PC-3 (cell line): ENCODE results near the gene PACSIN1. TPM values are rescaled to one million over a fixed set of nuclear protein-coding genes. Genes with fewer than 3 reads are reported as not detected.

Experiments used
- ATAC-seq: fragments of 200-7000 bp; cut with Tn5 transposase; 2 replicates; pipeline ENCODE4 v1.9.1; 2020; ENCODE audit warnings: mild to moderate bottlenecking, moderate library complexity
- BruUV-seq: library from RNA; stranded (reverse); fragments of 400-500 nt; replicated peaks from 2 replicates; lab custom pipeline; 2021; lab: Mats Ljungman, UMichigan
- CTCF ChIA-PET: fragments of 300-600 bp; sonication (Branson Sonifier 250); formaldehyde crosslinking; loops from one replicate; lab custom pipeline; 2022; ENCODE audit warnings: antibody characterized with exemption; lab: Charles Lee
- POLR2A ChIA-PET: fragments of 300-600 bp; sonication (Branson Sonifier 250); formaldehyde crosslinking; loops from one replicate; lab custom pipeline; 2022; ENCODE audit warnings: antibody characterized with exemption; ENCODE audit not compliant: unreplicated experiment; lab: Charles Lee
- DNase-seq: peaks from one replicate; pipeline ENCODE4 v3.0.0-alpha.2; 2015
- H2AFZ ChIP-seq: fragments of 300-600 bp; sonication (generic); 2 replicates; pipeline ENCODE4 v1.6.0; 2016; ENCODE audit warnings: antibody characterized with exemption, low read length
- H3F3A ChIP-seq: fragments of 300-600 bp; sonication (generic); one replicate; pipeline ENCODE4 v1.6.0; 2017; ENCODE audit warnings: antibody characterized with exemption, low read length, control low read depth, mild to moderate bottlenecking; ENCODE audit not compliant: unreplicated experiment
- H3K27ac ChIP-seq: fragments of 300-600 bp; sonication (generic); 2 replicates; pipeline ENCODE4 v1.5.1; 2016; ENCODE audit warnings: mild to moderate bottlenecking, low read length
- H3K27me3 ChIP-seq: fragments of 300-600 bp; sonication (generic); 2 replicates; pipeline ENCODE4 v1.6.1; 2016; ENCODE audit warnings: low read length, mixed read lengths
- H3K36me3 ChIP-seq: fragments of 300-600 bp; sonication (generic); 2 replicates; pipeline ENCODE4 v1.6.1; 2016; ENCODE audit warnings: low read depth, mixed run types, low read length, mixed read lengths
- H3K4me1 ChIP-seq: fragments of 300-600 bp; sonication (generic); 2 replicates; pipeline ENCODE4 v1.5.1; 2016; ENCODE audit warnings: low read length; ENCODE audit not compliant: insufficient read depth
- H3K4me2 ChIP-seq: fragments of 300-600 bp; sonication (generic); 2 replicates; pipeline ENCODE4 v1.6.0; 2016; ENCODE audit warnings: low read length
- H3K4me3 ChIP-seq: fragments of 300-600 bp; sonication (generic); 2 replicates; pipeline ENCODE4 v1.5.1; 2016; ENCODE audit warnings: mild to moderate bottlenecking, low read length, mixed read lengths
- H3K79me2 ChIP-seq: fragments of 300-600 bp; sonication (generic); 2 replicates; pipeline ENCODE4 v1.6.1; 2017; ENCODE audit warnings: low read length, mixed read lengths
- H3K9ac ChIP-seq: fragments of 300-600 bp; sonication (generic); 2 replicates; pipeline ENCODE4 v1.6.0; 2016; ENCODE audit warnings: mild to moderate bottlenecking, low read length
- H3K9me2 ChIP-seq: fragments of 300-600 bp; sonication (generic); replicated peaks from 2 replicates; pipeline ENCODE4 v1.6.1; 2016; ENCODE audit warnings: mixed run types, low read length, mixed read lengths
- H3K9me3 ChIP-seq: fragments of 300-600 bp; sonication (generic); 2 replicates; pipeline ENCODE4 v1.6.1; 2016; ENCODE audit warnings: low read length, mixed read lengths
- H4K20me1 ChIP-seq: fragments of 300-600 bp; sonication (generic); 2 replicates; pipeline ENCODE4 v1.6.1; 2016; ENCODE audit warnings: low read length, mixed read lengths
- EZH2 ChIP-seq: fragments of 300-600 bp; sonication (generic); IDR thresholded peaks from one replicate; pipeline ENCODE4 v1.6.1; 2017; ENCODE audit warnings: antibody characterized with exemption, mild to moderate bottlenecking, low read length; ENCODE audit not compliant: unreplicated experiment
- EZH2phosphoT487 ChIP-seq: fragments of 300-600 bp; sonication (generic); IDR thresholded peaks from 2 replicates; pipeline ENCODE4 v1.6.1; 2018; ENCODE audit warnings: mild to moderate bottlenecking, antibody characterized with exemption, low read length, borderline replicate concordance
- intact Hi-C: fragments of 100-400 bp; cut with micrococcal nuclease; formaldehyde crosslinking; loops from 2 replicates; pipeline ENCODE4 v1.9.0; 2023
- total RNA-seq: library from RNA; depleted of rRNA; stranded (reverse); fragments of >200 nt; gene quantifications from 2 replicates; pipeline ENCODE4 v1.2.3, GENCODE V29; 2014
- TF ChIP-seq, protein P1 (sequence below): fragments of 300-600 bp; sonication (generic); conservative IDR thresholded peaks from 2 replicates; pipeline ENCODE4 v1.5.1; 2017; ENCODE audit warnings: antibody characterized with exemption, low read depth, mild to moderate bottlenecking, low read length

Gene PACSIN1
- total RNA-seq, 1 experiment from 2014 or later = 2.3 TPM

DNA sequence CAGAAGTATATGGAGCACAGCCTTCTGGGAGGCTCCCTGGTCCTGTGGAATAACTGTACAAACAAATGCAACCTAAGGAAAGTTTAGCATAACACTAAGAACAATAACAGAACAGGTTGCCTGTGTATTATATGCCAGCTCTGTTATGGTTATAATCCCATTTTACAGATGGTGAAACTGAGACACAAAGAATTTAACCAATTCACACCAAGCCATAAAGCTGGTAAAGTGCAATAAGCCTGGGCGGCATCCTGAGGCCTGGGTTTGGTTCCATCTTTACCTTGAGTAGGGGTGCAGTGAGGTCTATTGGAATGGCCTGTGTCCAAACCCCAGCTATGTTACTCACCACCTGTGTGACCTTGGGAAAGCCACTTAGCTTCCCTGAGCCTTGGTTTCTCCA is 14.7 kb upstream of the PACSIN1 start:
- Histone ChIP-seq H4K20me1 (no peaks in the 10 kb centered on the region), H3K79me2 (no peaks in the 10 kb centered on the region), H2AFZ (no peak overlapping the region), H3K27ac (no peak overlapping the region), H3K9me2 (no peaks in the 10 kb centered on the region), H3K9me3 (no peaks in the 10 kb centered on the region), H3K4me2 (no peak overlapping the region), H3K4me1 (no peaks in the 10 kb centered on the region), H3K27me3 (no peaks in the 10 kb centered on the region), H3K9ac (no peak overlapping the region), H3K36me3 (no peaks in the 10 kb centered on the region), H3F3A (no peaks in the 10 kb centered on the region), H3K4me3 (no peak overlapping the region)
- ATAC-seq = no peak
- no peak for DNase-seq
- CTCF ChIA-PET = no interaction called here
- intact Hi-C loops = no loop called here
- BruUV-seq = no TSS peak
- TF ChIP-seq EZH2phosphoT487 = no peak
- TF ChIP-seq, protein P1, sequence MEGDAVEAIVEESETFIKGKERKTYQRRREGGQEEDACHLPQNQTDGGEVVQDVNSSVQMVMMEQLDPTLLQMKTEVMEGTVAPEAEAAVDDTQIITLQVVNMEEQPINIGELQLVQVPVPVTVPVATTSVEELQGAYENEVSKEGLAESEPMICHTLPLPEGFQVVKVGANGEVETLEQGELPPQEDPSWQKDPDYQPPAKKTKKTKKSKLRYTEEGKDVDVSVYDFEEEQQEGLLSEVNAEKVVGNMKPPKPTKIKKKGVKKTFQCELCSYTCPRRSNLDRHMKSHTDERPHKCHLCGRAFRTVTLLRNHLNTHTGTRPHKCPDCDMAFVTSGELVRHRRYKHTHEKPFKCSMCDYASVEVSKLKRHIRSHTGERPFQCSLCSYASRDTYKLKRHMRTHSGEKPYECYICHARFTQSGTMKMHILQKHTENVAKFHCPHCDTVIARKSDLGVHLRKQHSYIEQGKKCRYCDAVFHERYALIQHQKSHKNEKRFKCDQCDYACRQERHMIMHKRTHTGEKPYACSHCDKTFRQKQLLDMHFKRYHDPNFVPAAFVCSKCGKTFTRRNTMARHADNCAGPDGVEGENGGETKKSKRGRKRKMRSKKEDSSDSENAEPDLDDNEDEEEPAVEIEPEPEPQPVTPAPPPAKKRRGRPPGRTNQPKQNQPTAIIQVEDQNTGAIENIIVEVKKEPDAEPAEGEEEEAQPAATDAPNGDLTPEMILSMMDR = no peak
- TF ChIP-seq EZH2 = no peak
- POLR2A ChIA-PET = no interaction called here

DNA sequence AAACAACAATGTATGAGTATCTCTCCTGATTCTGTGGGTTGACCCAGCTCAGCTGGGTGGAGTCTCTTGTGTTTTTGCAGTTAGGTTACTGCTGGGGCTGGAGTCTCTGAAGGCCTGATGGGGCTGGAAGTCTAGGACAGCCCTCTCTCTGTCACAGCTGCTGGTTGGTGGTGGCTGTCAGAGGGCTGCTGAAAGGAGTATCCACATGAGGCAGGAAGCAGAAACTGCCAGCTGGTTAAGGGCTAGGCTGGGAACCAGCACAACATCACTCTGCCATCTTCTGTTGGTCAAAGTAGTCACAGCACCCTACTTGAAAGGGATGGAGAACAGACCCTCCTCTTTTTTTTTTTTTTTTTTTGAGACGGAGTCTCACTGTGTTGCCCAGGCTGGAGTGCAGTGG is 10.0 kb upstream of the PACSIN1 start:
- H3K4me3 ChIP-seq = no peak overlapping the region
- H3K27ac ChIP-seq = no peak overlapping the region
- H2AFZ ChIP-seq = no peak overlapping the region
- POLR2A ChIA-PET = no interaction called here
- H3K27me3 ChIP-seq = no peaks in the 10 kb centered on the region
- CTCF ChIA-PET = no interaction called here
- no peaks in the 10 kb centered on the region for H3K79me2 ChIP-seq
- H4K20me1 ChIP-seq = no peaks in the 10 kb centered on the region
- H3K4me1 ChIP-seq = peaks cover 3% of the 10 kb centered on the region; the same call in 1 of the 2 replicates
- intact Hi-C loops = no loop called here
- no TSS peak for BruUV-seq
- ATAC-seq (no peak), DNase-seq (no peak)
- no peak overlapping the region for H3K9ac ChIP-seq
- TF ChIP-seq, protein P1 = no peak
- TF ChIP-seq EZH2phosphoT487 (no peak), EZH2 (no peak)
- H3K4me2 ChIP-seq = no peak overlapping the region
- no peaks in the 10 kb centered on the region for H3K36me3 ChIP-seq
- H3K9me2 ChIP-seq = no peaks in the 10 kb centered on the region
- H3K9me3 ChIP-seq = no peaks in the 10 kb centered on the region
- no peaks in the 10 kb centered on the region for H3F3A ChIP-seq

DNA sequence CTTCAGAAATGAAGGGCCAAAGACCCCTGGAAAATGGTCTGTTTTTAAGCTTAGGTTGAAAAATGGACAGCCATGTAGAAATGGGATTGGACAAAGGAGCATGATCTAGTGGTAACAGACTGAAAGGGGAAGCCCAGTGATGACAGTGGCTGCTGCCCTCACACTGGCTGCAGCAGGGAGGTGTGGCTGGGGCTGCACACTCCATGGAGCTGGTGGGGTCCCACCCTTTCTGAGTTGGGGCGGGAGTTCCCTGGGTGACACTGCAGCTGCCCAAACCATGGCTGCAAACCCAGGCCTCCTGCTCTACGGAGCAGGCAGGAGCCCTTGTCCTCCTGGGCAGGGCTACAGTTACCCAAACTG is 8.5 kb upstream of the PACSIN1 start:
- TF ChIP-seq EZH2 (no peak), EZH2phosphoT487 (no peak)
- TF ChIP-seq, protein P1 = no peak
- CTCF ChIA-PET = no interaction called here
- BruUV-seq = no TSS peak
- H3K36me3 ChIP-seq = no peaks in the 10 kb centered on the region
- H3K9ac ChIP-seq = no peak overlapping the region
- no peaks in the 10 kb centered on the region for H3F3A ChIP-seq
- H4K20me1 ChIP-seq = no peaks in the 10 kb centered on the region
- no peak overlapping the region for H3K4me3 ChIP-seq
- POLR2A ChIA-PET = no interaction called here
- H3K9me3 ChIP-seq = no peaks in the 10 kb centered on the region
- DNase-seq (no peak), ATAC-seq (no peak)
- H3K27ac ChIP-seq = no peak overlapping the region
- peaks cover 13% of the 10 kb centered on the region; the same call in 1 of the 2 replicates for H3K4me1 ChIP-seq
- no peaks in the 10 kb centered on the region for H3K79me2 ChIP-seq
- no peaks in the 10 kb centered on the region for H3K27me3 ChIP-seq
- no peak overlapping the region for H3K4me2 ChIP-seq
- H2AFZ ChIP-seq = no peak overlapping the region
- intact Hi-C loops = no loop called here
- H3K9me2 ChIP-seq = no peaks in the 10 kb centered on the region
